Activated CD4-positive, alpha-beta T cell treated with anti-CD3 and anti-CD28 coated beads, Interleukin-2, Interleukin-6, amounts not matched to agents 100 ng/mL and 50 ng/mL, durations not matched to agents 16 hours and 8 hours (primary cell): Measurements from ENCODE around the gene SFMBT2.

Experiments
- DNase-seq: peaks from one replicate; pipeline ENCODE4 v3.0.0-alpha.2; 2020

The SFMBT2 gene

DNA sequence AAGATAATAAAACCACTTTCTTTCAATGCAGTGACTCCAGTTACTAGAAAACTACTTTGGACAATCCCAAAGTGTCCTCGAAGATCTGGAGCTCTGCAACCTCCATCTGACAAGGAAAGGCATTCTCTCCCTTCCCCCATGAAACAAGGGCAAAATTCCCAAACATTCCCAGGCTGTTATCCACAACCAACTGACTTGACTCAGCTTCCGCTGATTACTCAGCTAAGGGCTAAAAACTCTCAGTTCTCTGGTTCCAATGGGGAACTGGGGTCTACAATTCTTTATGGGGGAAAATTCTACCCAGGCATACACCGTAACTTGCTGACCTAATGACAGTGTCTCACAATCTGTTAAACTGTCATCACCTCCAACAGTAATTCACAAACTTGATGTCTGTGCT is 48.4 kb downstream of the SFMBT2 start:
- DNase-seq, result no peak

DNA sequence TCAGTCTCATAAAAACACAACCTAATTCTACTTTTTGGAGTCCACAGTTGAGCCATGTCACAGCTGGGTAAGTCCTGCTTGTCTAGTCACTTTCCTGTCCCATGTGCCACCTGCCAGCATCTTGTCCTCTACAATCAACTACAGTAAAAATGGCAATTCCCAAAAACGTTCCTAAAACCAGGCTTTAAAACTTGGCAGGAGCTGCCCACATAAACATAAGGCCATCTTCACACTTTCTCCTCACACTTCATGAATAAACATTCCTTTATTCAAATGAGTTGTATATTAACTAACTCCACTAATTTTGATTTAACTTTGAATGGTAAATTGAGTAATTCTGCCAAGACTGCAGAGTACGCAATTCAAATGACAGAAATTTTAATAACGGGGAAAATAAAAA is 49.5 kb downstream of the SFMBT2 start:
- DNase-seq, result no peak

DNA sequence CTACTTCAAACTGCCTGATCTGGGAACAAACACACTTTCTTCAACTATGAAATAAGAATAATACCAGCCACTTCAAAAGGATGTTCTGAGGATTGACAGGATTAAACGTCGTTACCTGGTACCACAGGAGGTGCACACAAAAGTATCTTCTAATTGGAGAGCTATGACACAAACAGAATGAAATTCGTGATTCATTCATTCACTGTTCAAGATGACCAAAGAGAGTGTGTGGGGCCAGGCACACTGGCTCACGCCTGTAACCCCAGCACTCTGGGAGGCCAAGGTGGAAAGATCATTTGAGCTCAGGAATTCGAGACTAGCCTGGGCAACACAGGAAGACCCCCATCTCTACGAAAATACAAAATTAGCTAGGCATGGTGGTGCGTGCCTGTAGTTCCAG is 50.9 kb downstream of the SFMBT2 start:
- no peak for DNase-seq

DNA sequence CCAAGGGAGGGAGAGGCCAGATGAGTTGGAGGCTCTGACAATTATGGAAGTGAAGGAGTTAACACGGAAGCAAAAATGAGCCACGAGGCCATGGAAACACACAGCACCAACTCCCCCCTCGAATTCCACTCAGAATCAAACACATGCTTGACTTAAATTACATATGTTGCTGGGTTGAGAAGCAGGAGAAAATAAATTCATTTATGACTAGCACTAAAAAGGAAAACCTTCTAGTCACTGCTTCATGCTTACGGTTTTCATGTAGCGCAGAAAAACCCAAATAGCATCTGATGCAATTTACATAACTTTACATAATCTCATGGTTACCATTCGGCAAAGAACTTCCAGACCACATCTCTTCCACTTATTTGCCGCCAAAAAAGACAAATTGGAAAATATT is 51.5 kb downstream of the SFMBT2 start:
- DNase-seq, result no peak

DNA sequence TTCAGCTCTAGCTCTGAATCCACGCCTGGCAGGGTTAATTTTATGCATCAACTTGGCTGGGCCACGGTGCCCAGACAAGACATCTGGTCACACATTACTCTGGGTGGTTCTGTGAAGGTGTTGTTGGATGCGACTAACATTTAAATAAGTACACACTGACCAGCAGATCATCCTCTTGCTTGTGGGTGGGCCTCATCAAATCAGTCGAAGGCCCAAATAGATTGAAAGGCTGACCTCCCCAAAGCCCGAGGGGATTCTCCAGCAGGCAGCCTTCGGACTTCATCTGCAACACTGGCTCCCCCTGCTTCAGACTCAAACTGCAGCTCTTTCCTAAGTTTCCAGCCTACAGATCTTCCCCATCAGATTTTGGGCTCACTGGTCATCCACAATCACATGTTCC is 53.6 kb downstream of the SFMBT2 start:
- DNase-seq, result no peak

DNA sequence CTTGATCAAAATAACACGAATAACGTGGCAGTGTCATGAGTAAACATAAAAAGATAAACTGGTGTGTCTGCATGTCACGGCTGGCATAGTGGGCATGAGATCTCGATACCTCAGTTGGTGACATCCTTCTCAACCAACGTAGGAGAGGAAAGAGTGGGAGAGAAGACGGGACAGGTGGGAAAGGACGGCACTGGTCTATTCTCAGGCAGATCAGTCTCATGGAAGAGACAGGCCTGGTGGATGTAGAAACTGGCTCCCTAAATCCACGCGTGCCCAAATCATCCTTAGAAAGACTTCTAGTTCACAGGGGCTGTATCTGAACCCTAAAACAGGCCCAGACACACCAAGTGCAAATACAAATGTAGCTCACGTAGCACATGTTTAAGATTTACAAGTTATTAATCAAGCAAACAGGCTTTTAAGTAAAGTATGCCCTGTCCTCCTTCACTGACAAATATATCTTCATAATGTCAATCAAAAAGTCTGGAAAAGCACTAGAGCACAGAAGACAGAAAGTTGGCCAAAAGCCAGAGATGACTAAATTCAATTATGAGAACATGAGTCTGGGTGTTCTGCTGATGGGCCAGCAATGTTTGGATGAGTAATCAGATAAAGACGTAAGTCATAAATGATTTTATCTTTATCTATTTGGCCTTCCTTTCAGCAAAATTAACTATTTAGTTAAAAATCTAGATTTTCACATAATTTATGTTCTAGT is 56.3 kb downstream of the SFMBT2 start:
- peak; percentile 54 for DNase-seq

DNA sequence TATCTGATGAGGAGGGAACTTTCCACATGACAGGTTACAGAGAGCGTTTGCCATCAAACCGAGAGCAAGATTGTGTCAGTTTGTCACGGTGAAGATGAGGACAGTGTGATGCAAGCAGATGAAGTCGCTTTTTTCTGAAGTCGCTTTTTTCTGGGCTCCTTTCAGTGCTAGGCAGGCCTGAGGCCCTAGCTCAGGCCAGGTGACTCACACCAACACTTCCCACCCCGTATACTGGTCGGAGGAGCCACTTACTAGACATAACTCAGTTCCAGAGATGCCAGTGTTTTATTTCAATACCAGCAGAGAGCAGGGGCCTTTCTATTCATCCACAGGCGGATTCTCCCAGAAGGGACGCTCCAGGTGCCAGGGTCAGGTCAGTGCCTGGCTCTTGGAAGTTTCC is 58.9 kb downstream of the SFMBT2 start:
- DNase-seq, result no peak

DNA sequence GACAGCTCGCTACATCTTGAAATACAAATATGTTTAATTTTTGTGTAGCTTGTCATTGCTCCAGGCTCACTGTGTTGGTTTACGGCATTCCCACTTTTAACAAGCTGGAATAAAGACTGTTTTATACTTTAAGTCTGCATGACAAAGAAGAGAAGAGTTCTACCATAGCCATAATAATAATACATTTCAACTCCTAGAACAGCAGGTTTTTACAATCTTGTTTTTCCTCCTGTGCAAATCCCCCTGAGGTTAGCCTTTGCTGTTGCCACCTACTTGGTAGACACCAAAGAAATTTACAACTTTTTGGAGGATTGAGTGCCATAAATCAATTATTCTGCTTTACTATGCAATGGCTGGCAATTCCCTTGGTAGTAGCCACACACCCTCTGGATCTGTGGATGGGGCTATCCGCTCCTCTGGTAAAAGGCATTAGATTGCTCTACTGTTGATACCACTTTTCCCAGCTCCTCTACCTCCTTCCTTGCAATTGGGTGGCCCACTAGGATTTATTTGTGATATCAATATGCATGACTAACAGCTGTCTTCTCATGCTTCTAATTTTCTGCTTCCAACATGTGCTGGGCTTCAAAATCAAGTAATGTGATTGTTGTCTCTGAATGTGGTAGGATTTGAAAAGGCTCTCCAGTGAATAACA is 60.2 kb downstream of the SFMBT2 start:
- no peak for DNase-seq

DNA sequence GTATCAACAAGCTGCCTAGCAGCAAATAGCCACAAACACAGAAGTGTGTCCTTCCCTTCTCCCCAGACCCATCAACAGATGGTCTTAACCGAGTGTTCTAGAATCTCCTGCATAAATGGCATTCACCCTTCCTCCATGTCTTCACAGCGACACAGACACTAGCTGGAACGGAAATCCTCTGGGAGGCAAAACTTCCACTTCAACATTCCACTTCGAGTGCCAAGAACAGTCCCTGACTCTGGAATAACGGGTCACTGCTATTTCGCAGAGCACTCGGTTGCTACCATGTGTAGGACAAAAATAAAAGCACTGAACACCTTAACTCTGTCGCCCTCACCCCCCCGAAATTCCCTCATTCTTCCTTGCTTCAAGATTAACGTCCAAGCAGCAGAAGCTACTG is 65.1 kb downstream of the SFMBT2 start:
- DNase-seq, result no peak

DNA sequence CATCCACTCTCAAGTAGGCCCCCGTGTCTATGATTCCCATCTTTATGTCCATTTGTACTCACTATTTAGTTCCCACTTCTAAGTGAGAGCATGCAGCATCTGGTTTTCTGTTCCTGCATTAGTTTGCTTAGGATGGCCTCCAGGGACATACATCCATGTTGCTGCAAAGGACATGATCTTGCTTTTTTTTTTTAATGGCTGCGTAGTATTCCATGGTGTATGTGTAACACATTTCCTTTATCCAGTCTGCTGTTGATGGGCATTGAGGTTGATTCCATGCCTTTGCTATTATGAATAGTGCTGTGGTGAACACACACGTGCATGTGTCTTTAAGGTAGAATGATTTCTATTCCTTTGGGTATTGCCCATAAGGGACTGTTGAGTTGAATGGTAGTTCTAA is 67.8 kb downstream of the SFMBT2 start:
- DNase-seq, result no peak

DNA sequence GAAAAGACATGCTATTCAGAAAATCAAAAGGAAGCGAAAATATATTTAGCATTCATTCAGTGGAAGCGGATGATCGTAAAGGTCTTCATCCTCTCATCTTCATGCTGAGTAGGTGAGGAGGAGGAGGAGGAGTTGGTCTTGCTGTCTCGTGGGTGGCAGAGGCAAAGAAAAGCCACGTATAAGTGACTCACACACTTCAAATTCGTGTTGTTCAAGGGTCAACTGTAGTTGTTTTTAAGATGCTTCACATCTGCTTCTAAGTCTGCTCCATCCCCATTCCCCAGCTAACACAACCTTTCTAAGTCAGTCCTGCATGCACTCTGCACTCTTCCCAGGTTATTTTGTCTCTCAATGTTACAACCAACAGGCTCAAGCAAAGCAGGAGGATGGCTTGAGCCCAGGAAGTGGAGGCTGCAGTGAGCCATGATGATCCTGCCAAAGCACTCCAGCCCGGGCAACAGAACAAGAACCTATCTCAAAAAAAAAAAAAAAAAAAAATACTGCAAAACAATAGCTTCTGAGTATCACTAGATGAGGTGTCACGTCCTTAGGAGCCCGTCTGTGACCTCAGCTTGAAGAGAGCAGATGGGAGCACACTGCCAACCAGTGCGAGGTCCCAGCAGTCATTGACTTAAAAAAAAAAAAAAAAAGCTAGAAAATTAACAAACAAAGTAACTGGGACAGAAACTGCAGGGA is 70.5 kb downstream of the SFMBT2 start:
- DNase-seq, result no peak

DNA sequence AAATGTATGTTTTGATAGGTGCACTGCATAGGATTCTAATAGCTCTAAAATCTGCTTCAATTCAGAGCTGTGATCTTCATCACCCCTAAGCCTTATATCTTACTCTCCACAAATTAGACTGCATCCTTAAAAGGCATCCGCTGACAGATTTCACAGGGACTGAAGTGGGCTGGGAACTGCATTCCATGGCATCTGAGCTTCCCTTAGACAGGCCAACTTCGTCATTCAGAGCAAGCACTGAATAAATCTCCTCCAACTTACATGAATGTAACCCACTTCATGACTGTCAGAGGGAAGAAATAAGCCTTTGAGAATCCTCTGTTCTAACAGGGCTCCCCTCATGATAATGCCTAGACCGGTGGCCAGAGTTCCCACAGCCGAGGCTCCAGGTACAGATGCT is 71.3 kb downstream of the SFMBT2 start:
- no peak for DNase-seq

DNA sequence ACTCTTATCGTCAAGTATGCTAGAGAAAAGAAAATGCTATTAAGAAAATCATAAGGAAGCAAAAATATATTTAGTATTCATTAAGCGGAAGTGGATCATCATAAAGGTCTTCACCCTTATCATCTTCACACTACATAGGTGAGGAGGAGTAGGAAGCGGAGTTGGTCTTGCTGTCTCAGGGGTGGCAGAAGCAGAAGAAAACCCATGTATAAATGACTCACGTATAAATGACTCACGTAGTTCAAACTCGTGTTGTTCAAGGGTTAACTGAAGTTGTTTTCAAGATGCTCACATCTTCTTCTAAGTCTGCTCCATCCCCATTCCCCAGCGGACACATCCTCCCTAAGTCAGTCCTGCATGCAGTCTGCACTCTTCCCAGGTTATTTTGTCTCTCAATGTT is 72.4 kb downstream of the SFMBT2 start:
- DNase-seq, result peak; percentile 31

DNA sequence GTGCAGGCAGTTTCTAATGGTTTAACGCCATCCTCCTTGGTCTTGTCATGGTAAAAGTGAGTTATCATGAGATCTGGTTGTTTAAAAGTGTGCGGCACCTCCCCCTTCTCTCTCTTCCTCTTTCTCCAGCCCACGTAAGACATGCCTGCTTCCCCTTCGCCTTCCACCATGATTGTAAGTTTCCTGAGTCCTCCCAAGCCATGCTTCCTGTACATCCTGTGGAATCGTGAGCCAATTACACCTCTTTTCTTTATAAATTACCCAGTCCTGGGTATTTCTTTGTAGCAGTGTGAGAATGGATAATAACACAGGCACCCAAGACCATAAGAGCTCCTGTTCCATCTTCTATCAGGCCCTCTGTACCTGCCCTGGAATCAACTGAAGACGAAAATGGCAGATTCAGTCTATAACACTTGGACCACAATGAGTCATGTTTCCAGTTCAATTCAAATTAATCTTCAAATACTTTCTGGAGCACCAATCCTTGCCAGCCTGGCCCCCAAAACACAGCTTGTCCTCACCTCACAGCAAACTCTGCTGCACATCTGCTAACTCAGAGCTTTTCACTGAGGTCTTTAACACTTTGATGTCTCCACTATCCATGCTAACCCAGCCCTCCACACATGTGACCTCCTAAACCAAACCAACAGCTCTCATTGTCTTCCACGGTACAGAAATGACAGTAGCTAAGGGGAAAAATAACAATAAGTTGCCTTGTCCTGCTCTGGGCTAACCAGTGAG is 73.2 kb downstream of the SFMBT2 start:
- peak; percentile 33 for DNase-seq

DNA sequence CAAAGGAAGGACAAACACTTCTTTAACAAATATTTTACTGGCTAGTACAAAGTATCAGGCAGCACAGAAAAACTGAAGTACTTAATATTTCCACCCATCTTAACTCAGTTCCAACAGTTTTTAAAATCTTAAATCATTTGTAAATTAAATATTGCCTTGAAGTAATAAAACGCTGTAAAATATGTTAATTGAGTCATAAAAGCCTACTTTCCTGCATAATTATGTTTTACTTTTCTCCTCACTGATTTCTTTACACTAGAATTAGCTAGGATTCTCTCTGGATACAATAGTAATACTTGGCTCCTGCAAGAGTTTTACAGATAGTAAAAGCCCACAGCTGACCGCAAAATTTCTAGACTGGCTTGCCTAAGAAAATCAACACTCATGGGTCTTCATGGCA is 74.9 kb downstream of the SFMBT2 start:
- DNase-seq, result no peak

DNA sequence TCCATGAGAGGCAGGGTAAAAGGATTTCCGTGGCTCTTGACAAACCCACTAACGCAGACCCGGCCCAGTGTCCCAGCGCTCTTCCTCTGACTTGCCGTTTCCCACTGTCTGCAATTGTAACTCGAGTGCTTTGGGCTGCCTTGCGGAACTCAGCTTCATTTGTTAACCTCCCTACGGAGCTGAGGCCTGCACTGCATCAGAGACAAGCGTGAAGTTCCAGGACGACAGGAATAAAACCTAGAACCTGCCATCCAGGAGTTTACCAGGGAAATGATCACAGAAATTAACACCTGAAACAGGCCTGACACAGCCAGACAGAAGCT is 76.2 kb downstream of the SFMBT2 start:
- no peak for DNase-seq

DNA sequence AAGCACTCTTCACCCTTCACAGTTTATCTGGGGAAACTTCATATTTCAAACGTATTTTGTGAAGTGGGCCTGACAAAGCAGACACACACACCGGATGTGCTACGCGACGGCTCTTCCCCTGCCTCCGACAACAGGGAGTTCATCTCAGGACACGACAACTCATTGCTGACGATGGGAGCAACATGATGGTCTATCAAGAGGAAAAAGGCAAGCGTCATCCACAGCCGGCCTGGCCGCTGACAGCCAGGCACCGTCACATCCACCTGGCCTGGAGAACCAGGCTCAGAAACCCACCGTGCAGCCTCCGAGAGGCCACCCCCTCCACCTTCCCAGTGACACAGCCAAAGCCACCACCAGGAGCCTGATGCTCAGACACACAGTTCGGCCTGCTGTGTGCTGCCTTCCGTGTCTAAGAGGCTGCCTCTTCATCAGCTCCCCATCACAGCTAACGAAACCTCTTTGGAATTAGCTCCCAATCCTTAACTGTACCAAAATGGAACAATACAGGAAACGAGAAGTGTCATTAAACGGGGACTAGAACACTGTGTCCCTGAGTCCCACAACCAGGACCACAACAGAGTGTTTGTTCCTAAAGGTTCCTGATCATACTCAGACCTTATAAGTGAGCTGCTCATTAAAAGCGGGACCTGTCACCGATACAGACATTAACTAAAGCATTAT is 76.7 kb downstream of the SFMBT2 start:
- DNase-seq, result no peak

DNA sequence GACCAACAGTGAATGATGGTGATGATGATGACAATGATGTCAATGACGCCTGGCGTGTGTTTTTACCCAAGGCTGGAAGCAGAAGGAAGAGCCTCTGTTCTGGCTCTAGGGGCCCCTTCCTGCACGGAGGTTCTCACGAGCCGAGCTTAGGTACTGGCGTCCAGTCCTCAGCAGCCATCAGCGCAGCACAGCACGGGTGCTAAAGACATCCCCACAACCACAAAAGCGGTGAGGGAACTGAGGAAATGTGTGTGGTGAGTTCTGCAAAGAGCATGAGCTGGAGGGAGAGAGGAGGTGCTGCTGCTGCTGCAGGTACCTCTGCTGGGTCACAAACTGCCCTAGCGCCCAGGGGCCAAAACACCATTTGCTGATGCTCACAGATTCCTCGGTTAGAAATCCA is 81.6 kb downstream of the SFMBT2 start:
- DNase-seq, result no peak

DNA sequence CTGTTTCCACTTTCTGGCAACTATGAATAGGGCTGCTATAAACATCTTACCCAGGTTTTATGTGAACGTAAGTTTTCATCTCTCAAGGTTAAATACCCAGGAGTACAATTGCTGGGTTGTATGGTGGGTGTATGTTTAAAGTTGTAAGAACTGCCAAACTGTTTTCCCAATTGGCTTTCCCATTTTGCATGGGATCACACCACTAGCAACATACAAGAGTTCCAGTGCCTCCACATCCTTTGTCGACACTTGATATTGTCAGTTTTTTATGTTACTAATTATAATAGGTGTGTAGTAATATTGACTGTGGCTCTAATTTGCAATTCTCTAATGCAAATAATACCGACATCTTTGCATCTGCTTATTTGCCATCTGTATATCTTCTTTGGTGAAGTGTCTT is 82.9 kb downstream of the SFMBT2 start:
- DNase-seq, result no peak

DNA sequence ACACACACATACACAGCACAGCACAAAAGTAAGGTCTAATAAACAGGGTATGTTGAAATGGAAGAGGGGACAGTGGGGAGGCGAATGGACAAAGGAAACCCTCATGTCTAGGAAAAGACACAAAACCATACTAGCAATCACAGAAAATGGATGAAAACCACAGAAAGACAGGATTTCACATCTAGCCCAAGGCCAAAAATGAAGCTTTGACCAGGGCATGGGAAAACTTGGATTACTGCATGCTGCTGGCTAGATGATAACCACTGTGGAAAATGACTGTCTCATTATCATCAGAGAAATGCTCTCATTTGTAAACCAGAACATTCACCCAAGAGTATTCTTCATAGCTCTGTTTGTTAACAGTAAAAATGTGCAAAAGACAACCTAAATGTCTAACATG is 88.2 kb downstream of the SFMBT2 start:
- DNase-seq, result no peak

DNA sequence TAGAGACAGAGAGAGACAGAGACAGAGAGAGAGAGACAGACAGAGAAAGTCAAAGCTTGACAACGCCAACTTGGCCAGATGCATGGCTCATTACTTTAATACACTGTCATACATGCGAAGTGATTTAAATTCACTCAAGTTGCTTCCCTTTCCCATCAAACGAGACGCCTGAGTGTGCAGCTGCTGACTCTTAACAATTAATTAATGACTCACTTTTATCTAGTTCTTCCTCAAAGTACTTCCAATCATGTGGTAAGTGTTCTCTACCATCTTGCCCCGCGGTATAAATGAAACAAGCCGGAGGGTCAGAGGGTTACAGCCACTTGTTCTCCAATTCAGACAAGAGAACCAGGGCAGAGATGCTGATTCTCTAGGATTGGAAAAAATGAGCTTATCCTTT is 90.8 kb downstream of the SFMBT2 start:
- no peak for DNase-seq

DNA sequence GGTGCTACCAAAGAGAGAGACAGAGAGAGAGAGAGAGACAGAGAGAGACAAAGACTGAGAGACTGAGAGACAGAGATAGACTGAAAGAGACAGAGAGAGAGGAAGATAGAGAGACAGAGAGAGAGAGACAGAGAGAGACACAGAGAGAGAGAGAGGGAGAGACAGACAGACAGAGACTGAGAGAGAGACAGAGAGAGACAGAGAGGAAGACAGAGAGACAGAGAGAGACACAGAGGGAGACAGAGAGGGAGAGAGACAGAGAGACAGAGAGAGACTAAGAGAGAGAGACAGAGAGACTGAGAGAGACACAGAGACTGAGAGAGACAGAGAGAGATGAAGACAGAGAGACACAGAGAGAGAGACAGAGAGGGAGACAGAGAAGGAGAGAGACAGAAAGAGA is 91.2 kb downstream of the SFMBT2 start:
- no peak for DNase-seq

DNA sequence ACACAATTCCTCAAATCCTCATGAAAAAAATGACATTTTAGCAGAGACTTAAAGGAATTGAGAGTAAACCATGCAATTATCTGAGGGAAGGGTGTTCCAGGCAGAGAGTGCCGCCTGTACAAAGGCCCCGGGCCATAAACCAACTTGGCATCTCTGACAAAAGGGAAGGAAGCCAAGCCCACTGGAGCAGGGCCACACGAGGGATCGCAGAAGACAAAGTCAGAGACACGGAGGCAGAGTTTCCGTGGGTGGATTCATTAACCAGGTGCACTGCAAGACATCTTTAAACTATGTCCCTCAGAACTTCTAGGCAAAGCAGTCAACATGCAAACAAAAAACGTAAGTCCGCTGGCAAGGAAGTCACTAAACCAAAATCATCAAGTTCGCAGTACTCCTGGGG is 92.0 kb downstream of the SFMBT2 start:
- no peak for DNase-seq
